ENCODE measurements around the gene NFIC. TPM values are rescaled to one million over a fixed set of nuclear protein-coding genes. Genes with fewer than 3 reads are reported as not detected.
A peak's percentile ranks its signal among the peaks of the same experiment; 100 is the strongest.
"Not testable (repeated sequence)": the region's sequence is repeated elsewhere in the genome, so short reads cannot be mapped to it uniquely, and the experiment has no call there.

The NFIC gene
- total RNA-seq, 1 donor from 2014 or later, result 17.8 TPM

DNA sequence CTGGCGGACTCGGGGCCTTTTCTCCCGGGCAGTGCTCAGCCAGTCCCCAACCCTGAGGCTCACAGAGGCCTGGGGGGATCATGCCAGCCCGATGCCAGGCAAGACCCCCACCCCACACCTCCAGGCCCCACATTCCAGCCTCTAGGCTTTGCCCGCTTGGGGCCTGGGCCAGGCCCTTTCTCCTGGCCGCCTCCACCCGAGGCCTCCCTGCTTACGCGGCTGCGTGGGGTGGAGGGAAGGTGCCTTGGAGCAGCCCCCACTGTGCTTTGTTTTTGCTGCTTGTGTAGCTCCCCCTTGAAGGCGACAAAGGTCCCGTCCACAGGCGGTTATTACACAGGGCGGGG lies 75.6 kb downstream of the NFIC start:
- peaks cover 11% of the 10 kb centered on the region for H3K4me1 Mint-ChIP-seq (ENCODE audit: unreplicated experiment)
- TF ChIP-seq, protein P1, sequence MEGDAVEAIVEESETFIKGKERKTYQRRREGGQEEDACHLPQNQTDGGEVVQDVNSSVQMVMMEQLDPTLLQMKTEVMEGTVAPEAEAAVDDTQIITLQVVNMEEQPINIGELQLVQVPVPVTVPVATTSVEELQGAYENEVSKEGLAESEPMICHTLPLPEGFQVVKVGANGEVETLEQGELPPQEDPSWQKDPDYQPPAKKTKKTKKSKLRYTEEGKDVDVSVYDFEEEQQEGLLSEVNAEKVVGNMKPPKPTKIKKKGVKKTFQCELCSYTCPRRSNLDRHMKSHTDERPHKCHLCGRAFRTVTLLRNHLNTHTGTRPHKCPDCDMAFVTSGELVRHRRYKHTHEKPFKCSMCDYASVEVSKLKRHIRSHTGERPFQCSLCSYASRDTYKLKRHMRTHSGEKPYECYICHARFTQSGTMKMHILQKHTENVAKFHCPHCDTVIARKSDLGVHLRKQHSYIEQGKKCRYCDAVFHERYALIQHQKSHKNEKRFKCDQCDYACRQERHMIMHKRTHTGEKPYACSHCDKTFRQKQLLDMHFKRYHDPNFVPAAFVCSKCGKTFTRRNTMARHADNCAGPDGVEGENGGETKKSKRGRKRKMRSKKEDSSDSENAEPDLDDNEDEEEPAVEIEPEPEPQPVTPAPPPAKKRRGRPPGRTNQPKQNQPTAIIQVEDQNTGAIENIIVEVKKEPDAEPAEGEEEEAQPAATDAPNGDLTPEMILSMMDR (conservative IDR thresholded peaks at IDR 0.05), result no peak
- no peaks in the 10 kb centered on the region for H3K9me3 Mint-ChIP-seq
- no peaks in the 10 kb centered on the region for H3K27me3 Mint-ChIP-seq
- H3K4me3 Mint-ChIP-seq, result no peak overlapping the region
- DNase-seq (ENCODE audit: extremely low spot score, unreplicated experiment), result no peak
- H3K27ac Mint-ChIP-seq, result no peak overlapping the region
- no peaks in the 10 kb centered on the region for H3K36me3 Mint-ChIP-seq

DNA sequence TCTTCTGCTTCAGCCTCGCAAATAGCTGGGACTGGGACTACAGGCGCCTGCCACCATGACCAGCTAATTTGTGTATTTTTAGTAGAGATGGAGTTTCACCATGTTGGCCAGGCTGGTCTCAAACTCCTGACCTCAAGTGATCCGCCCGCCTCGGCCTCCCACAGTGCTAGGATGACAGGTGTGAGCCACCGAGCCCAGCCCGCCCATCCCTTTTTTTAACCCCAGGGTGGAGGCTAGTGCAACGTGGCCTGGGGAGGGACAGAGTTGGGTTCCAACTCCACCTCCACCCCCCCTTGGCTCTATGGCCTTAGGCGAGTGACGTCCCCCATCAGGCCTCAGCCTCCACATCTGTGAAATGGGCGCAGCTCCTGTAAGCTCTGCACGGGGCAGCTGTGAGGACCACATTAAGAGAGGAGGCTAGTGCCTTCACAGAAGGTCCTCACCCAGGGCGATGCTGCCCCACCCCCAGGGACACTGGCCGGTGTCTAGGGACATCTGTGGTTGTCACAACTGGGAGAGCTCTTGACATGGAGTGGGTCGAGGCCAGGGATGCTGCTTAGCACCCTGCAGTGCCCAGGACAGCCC lies 76.2 kb downstream of the NFIC start:
- Mint-ChIP-seq H3K4me1 (ENCODE audit: unreplicated experiment) (peaks cover 11% of the 10 kb centered on the region), H3K36me3 (no peaks in the 10 kb centered on the region), H3K9me3 (no peaks in the 10 kb centered on the region), H3K4me3 (no peak overlapping the region), H3K27me3 (no peaks in the 10 kb centered on the region), H3K27ac (no peak overlapping the region)
- DNase-seq (ENCODE audit: extremely low spot score, unreplicated experiment), result no peak
- TF ChIP-seq, protein P1 (conservative IDR thresholded peaks at IDR 0.05), result no peak

DNA sequence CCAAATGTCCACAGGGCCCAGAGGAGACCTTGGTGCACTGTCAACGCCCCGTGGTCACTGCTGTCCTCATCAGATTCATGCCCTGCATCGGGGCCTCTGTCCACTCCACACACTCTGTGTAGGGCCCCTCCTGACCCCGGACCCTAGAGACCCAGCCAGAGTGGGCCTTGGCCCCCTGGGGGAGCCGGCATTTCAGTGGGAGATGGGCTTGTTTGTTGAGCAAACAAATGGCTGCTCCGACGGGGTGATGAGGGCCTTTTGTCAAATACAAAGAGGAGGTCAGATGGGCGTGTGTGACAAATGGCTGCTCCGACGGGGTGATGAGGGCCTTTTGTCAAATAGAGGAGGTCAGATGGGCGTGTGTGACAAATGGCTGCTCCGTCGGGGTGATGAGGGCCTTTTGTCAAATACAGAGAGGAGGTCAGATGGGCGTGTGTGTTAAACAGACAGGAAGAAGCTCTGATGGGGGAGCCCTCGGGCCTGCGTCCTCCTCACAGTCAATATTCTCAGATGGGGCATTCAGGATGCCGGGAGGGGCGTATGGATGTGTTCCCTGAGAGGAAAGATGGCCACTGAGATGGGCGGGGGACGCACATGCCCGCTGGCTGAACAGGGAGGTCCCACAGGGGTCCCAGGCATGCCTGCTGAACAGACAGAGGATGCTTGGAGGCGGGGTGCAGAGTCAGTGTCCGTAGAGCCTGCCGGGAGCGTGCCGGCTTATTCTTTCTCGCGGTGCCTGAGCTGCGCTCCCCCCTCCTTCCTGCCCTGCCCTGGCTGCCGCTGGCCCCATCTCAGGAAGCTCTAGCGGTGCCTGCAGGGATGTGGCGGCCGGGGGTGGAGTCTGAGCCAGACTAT lies 77.7 kb downstream of the NFIC start:
- Mint-ChIP-seq H3K36me3 (no peaks in the 10 kb centered on the region), H3K9me3 (no peaks in the 10 kb centered on the region), H3K27ac (peak overlapping the region; percentile 73), H3K27me3 (no peaks in the 10 kb centered on the region), H3K4me3 (peak overlapping the region; percentile 65), H3K4me1 (ENCODE audit: unreplicated experiment) (peaks cover 11% of the 10 kb centered on the region)
- DNase-seq (ENCODE audit: extremely low spot score, unreplicated experiment), result no peak
- TF ChIP-seq, protein P1 (conservative IDR thresholded peaks at IDR 0.05), result peak; percentile 31

DNA sequence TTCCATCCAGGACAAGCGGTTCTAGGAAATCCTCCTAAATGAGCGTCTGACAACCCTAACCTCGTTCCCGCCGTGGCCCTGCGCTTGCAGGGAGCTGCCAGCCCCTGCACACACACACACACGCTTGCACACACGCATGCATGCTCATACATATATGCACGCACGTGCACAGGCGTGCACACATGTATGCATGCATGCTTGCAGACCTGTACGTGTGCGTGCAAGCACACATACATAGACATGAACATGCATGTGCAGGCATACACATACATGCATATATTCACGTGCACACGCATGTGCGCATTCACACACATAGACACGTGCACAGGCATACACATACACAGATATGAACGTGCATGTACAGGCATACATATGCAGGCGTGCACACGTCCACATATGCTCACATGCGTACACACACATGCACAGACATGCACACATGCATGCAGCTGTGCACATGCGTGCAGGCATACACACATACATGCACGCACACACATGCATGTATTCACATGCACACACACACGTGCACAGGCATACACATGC lies 78.4 kb downstream of the NFIC start:
- DNase-seq (ENCODE audit: extremely low spot score, unreplicated experiment), result no peak
- peak overlapping the region; percentile 65 for H3K4me3 Mint-ChIP-seq
- H3K4me1 Mint-ChIP-seq (ENCODE audit: unreplicated experiment), result peaks cover 11% of the 10 kb centered on the region
- no peak overlapping the region for H3K27ac Mint-ChIP-seq
- no peaks in the 10 kb centered on the region for H3K36me3 Mint-ChIP-seq
- TF ChIP-seq, protein P1 (conservative IDR thresholded peaks at IDR 0.05), result peak; percentile 3
- H3K27me3 Mint-ChIP-seq, result no peaks in the 10 kb centered on the region
- H3K9me3 Mint-ChIP-seq, result no peaks in the 10 kb centered on the region

DNA sequence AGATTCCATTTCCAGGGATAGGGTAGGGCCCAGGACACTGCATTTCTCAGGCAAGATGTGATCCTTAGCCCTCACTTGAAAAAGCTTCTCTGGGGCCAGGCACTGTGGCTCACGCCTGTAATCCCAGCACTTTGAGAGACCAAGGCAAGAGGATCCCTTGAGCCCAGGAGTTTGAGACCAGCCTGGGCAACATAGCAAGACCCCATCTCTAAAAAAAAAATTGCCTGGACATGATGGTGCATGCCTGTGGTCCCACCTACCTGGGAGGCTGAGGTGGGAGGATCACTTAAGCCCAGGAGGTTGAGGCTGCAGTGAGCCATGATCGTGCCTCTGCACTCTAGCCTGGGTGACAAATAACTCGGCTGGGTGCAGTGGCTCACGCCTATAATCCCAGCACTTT lies 80.3 kb downstream of the NFIC start:
- DNase-seq (ENCODE audit: extremely low spot score, unreplicated experiment); H3K27me3 Mint-ChIP-seq; H3K9me3 Mint-ChIP-seq; H3K36me3 Mint-ChIP-seq; H3K4me3 Mint-ChIP-seq; H3K27ac Mint-ChIP-seq: not testable (repeated sequence)
- H3K4me1 Mint-ChIP-seq (ENCODE audit: unreplicated experiment), result peaks cover 15% of the 10 kb centered on the region
